ENCODE results near the gene FEZ2.

The FEZ2 gene

DNA sequence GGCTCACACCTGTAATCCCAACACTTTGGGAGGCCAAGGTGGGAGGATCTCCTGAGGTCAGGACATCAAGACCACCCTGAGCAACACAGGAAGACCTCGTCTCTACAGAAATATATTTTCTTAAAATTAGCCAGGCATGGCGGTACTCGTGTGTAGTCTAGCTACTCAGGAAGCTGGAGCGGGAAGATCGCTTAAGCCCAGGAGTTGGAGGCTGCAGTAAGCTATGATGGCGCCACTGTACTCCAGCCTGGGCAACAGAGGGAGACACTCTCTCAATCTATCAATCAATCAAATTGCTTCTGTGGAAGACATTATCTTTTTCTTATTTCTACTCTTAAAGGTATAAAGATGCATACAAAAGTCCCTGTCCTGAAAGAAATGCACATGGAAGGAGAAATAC lies 11.3 kb downstream of the FEZ2 start:
- DNase-seq: no peak

GRCh38 chr2:36584148-36584794 lies 13.7 kb downstream of the FEZ2 start:
- DNase-seq: no peak

GRCh38 chr2:36582951-36583350 lies 15.0 kb downstream of the FEZ2 start:
- DNase-seq: no peak

DNA sequence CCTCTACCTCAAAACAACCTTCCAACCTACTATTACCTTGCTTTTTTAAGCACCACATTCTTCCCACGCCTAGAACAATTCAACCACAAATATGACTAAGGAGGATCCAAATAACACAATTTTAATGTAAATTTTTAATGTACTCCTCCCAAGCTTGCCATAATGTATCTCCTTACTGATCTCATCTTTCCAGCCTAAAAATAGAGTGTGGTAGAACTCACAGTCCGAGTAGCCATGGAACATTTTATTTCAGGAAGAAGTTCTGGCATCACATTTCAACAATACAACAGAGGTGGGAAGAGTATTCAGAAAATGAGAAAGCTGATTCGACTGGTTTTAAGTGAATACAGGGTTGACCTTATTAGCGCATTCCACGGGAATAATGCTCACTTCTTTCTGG lies 15.4 kb downstream of the FEZ2 start:
- no peak for DNase-seq

DNA sequence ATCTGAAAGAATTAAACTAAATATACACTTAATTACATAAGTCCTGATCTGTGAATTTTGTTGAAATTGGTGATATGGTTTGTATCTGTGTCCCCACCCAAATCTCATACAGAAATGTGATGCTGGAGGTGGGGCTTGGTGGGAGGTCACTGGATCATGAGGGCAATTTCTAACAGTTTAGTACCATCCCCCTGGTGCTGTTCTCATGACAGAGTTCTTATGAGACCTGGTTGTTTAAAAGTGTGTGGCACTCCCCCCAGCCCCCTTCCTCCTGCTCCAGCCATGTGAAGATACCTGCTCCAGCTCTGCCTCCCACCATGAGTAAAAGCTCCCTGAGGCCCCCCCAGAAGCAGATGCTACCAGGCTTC lies 18.7 kb downstream of the FEZ2 start:
- DNase-seq: no peak

DNA sequence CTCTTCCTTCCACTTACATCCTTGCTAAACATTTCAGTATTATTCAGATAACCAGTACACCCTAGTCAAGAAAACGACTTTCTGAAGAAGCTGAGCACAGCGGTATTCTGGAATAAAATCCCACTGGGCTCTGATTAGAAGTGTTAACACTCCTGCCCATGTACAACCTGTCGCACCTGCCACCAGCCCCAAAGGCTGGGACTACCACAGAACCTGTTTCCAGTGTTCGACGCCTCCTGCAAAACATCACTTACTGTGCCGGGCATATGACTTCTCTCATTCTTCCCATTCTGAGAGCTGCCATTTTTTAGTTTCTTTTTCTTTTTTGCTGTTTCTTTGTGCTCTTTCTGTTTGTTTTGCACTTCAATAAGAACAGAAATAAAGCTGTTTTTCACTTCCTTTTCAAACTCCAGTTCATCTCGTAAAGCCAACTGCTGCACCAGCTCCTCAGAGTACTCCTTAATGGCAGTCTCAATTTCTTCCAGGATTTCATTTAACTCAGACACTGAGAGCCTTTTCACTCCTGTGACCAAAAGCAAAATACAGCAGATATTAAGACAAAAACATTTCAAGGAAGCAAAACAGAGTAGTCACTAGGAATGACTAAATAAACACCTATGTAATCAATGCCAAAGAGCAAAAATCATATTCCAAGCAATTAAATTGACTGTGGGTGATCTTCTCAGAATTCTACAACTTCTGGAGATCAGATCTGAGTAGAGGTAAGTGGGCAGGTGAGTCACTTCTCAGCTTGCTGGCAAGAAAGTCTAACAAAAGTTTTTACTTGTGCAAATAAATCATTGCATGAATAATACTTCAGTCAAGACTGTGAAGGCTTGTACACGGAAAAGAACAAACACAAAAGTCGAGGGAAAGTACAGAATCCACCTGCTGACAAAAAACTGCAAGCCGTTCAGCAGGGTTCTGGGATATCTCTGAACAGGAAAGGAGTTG lies 19.3 kb downstream of the FEZ2 start:
- DNase-seq: no peak

DNA sequence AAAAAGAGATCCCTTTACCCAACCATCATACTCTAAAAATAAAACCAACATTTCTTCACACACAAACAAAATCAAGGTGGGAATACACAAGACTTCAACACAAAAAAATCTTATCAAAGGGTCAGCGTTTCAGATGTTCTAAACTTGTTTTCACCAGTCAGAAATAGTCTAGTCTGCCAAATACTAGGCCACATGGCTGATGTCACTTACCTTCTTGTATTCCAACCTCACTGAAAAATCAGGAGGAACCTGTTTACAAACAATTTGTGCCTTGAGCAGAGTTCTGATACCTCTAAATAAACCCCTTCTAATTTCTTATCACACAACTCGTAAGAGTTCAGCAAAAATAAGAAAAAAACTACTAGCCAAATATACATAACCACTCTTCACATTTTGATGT lies 20.1 kb downstream of the FEZ2 start:
- no peak for DNase-seq

- no peak for DNase-seq
Observed at GRCh38 chr2:36574560-36574959, 23.4 kb downstream of the FEZ2 start.

- no peak for DNase-seq
Observed at GRCh38 chr2:36573165-36573564, 24.8 kb downstream of the FEZ2 start.

DNA sequence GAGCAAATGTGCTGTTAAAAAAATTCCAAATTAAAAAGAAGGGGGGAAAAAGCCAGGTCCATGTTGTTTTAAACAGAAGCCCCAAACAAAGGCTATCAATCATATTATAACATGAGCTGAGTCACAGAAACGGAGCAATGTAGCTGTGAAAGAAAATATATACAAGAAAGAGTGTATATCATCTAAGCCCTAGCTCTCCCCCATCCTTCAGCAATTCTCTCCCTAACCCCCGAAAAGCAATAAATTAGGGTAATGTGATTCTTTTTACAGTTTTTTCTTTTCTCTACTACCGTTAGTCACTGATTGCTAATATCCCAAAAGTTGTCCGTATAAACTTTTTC lies 25.3 kb downstream of the FEZ2 start:
- DNase-seq: no peak

- DNase-seq: no peak
Observed at GRCh38 chr2:36572054-36572718, 25.8 kb downstream of the FEZ2 start.

GRCh38 chr2:36570416-36570815 lies 27.6 kb downstream of the FEZ2 start:
- no peak for DNase-seq

DNA sequence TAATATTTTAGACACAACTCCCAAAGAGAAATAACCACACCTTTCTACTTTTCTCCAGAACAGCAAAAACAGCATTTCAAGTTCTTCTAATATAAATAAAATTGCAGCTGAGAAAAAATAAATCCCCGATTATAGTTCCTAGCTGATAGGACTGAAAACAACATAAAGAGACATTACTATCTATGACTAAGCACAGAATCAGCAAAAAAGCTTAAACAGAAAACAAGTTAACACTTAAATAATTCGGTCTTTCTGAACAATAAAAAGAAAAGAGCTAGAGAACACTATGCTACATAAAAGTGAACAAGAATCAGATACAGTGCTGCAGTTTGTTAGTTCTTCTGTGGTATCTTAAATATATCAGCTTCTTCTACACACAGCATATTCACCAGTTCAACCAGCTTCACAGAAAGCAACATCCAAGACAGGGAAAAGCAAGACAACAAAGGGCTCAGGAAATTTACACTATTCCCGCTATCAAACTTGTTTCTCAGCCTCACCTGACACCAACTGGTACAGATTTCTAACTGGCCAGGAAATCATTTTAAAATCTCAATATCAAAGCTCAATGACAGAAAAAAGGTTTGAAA lies 28.6 kb downstream of the FEZ2 start:
- no peak for DNase-seq

DNA sequence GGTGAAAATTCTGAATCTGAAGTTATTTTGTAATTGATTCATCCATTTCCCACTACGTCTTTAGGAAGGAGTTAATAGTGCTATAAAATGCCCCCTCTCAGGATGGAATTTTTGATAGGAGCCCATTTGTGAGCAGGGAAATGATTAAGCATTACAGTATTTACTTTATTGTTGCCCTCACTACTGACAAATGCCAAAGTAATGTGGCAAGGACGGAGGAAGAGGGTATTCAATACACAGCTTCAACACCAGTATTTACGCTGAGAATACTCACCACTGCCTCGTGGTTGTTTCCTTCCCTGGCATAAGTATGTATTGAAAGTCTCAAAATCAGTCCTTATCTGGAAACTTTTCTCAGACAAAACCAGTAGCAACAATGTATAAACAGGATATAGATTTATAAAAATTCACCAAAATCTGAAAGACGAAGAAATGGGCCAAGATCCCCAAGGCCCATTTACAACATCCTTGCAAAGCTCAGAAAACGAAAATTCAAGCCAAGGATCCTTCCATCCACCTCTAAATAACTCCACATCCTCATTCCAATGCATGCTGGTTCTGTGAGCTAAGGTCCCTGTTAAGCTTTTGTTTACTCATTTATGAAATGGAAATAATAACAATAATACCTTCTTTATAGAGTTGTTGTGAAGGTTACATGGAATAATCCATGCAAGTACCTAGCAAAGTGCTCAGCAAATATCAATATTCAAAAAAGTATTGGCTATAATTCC lies 29.3 kb downstream of the FEZ2 start:
- no peak for DNase-seq

GRCh38 chr2:36567711-36568408 lies 30.1 kb downstream of the FEZ2 start:
- no peak for DNase-seq

- DNase-seq: no peak
Observed at GRCh38 chr2:36566887-36567286, 31.1 kb downstream of the FEZ2 start.

GRCh38 chr2:36565712-36566111 lies 32.3 kb downstream of the FEZ2 start:
- no peak for DNase-seq

DNA sequence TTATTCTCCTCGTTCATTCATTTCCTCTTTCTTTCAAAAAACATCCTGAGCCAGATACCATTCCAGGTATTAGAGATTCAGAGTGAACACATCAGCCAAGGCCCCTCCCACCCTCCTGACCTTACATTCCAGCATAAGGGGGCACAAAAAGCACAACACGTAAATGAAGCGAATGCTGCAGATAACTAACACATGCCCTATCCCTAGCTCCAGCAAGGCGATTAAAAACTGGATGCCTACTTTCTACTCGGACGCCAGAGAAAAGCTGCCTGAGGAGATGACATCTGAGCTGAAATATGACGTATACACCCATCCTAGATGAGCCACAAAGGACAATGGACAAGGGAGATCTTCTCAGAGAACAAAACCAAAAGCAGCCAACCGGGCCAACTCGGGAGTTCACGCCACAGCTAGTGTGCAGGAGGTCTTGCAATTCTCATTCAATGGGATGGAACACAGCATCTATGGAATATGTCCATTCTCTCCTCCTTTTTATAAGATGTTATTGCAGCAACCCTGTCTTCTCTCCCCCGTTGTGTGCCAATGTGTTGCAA lies 33.5 kb downstream of the FEZ2 start:
- DNase-seq: no peak

DNA sequence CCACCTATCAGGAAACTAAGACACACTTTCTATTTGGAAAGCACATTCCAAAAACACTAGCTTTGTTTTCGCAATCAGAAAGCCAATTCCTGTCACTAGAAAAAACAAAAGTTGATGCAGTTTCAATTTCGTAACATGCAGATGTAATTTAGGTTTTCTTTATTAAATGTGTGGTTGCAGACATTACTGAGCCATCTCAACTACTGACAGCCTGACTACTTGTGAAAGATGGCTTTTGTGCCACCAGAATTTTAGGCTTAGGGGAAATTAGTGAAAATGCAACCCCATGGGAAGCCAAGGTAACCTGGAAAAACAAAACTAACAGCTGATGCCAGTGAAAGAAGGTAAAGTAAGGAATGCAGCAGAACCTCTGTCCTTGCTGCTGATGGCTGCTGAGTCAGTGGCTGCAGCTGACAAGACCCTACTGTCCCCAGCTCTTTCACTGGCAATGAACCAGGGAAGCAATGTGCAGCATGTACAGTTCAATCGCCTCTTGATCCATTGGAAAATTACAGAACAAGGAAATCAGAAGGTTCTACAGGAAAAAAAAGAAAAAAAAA lies 34.9 kb downstream of the FEZ2 start:
- DNase-seq: no peak

DNA sequence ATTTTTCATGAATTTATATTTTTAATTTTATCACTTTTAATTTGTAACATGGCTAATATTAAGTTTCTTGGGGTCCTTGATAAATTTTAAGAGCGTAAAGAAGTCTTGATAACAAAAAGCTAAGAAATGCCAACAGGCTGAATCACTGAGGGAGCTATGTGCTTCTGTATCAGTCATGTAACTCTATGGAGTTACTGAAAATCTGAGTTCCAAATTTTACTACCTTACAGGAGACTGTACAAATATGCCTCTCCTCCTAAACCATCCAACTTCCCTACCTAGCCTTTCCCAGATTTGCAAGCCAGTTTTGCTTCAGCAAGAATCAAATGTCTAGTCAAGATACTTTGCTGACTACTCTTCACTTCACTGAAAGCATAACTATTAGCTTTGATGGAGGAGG lies 35.7 kb downstream of the FEZ2 start:
- DNase-seq: no peak

DNA sequence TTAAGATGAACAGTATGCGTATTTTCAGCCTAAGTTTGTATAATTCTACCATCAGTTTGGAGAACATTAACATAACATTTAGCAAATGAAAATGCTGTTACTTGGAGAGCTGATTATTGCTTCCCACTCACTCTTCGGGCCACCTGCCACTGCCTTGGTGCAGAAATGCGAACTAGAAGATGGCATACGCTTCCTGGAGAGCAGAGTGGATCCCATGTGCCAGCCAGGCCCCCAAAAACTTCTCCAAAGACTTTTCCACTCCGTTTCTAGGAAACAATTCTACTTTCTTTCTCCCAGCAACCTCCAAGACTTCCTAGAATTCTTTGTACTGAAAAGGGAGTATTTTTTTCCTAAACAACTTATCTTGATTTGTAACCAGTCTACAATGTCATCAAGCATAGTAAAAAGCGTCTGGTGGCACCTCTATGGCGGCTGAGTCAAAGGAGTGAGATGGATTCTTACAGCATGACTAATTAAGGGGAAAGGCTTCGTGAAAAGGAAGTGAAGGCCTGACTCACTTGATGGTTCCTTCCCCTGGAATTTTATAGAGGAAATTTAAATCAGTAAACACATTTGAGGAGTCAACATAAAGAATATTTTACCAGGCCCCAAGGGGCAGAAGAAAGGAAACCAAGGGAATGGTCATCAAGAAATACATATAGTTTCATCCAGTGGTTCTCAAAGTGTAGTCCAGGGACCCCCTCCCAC lies 36.6 kb downstream of the FEZ2 start:
- DNase-seq: no peak
